Measurements from ENCODE around the gene LOX. TPM values are rescaled to one million over a fixed set of nuclear protein-coding genes. Genes with fewer than 3 reads are reported as not detected.

LOX gene
- total and polyA plus RNA-seq, 5 experiments from 2014 or later: not detected

- ATAC-seq (no peak), DNase-seq (no peak)
- Mint-ChIP-seq H3K4me3 (no peak overlapping the region), H3K4me1 (peaks cover 0 to 9% (median 4%) of the 10 kb centered on the region in 4 donors), H3K27me3 (no peaks in the 10 kb centered on the region), H3K27ac (peak overlapping the region in 1 of 10 donors; percentile 5), H3K9me3 (peaks cover 0 to 2% (median 0%) of the 10 kb centered on the region in 9 donors), H3K36me3 (peaks cover 29 to 60% (median 46%) of the 10 kb centered on the region in 3 donors)
- POLR2A ChIA-PET: no interaction called here
Measured at GRCh38 chr5:122019919-122020590, 58.0 kb downstream of the LOX start.

GRCh38 chr5:122015471-122015870 lies 62.6 kb downstream of the LOX start:
- POLR2A ChIA-PET: no interaction called here
- H3K27me3 Mint-ChIP-seq: no peaks in the 10 kb centered on the region
- H3K27ac Mint-ChIP-seq: peak overlapping the region in 1 of 10 donors; percentile 0
- peaks cover 0 to 8% (median 6%) of the 10 kb centered on the region in 4 donors for H3K4me1 Mint-ChIP-seq
- DNase-seq (no peak), ATAC-seq (no peak)
- H3K36me3 Mint-ChIP-seq: peaks cover 7 to 21% (median 10%) of the 10 kb centered on the region in 3 donors
- no peaks in the 10 kb centered on the region for H3K9me3 Mint-ChIP-seq
- no peak overlapping the region for H3K4me3 Mint-ChIP-seq

GRCh38 chr5:122014236-122014935 lies 63.7 kb downstream of the LOX start:
- Mint-ChIP-seq H3K36me3 (peaks cover 0 to 15% (median 5%) of the 10 kb centered on the region in 3 donors), H3K27me3 (no peaks in the 10 kb centered on the region), H3K4me3 (no peak overlapping the region), H3K4me1 (peaks cover 4 to 11% (median 10%) of the 10 kb centered on the region in 4 donors), H3K9me3 (no peaks in the 10 kb centered on the region), H3K27ac (no peak overlapping the region)
- no peak for ATAC-seq
- DNase-seq: no peak
- POLR2A ChIA-PET: no interaction called here

Other genes with a start within 250 kb of the LOX start
- not detected for gene FTMT, start 226.4 kb downstream of the LOX start, total RNA-seq
- not detected for gene FTMT, start 226.4 kb downstream of the LOX start, polyA plus RNA-seq
- gene SRFBP1, start 116.3 kb downstream of the LOX start, total RNA-seq: 10 to 100 TPM; 12.9 to 13.4 TPM
- 10 to 100 TPM; 12.8 to 15.5 (median 14.5) TPM for gene SRFBP1, start 116.3 kb downstream of the LOX start, polyA plus RNA-seq
- under 1 TPM; 0.42 to 0.47 TPM for gene ZNF474, start 51.3 kb upstream of the LOX start, total RNA-seq
- gene ZNF474, start 51.3 kb upstream of the LOX start, polyA plus RNA-seq: not detected
- gene SNCAIP, start 234.0 kb upstream of the LOX start, total RNA-seq: not detected
- gene SNCAIP, start 234.0 kb upstream of the LOX start, polyA plus RNA-seq: not detected